Brain microvascular endothelial cell (primary cell): ENCODE results near the gene CTAG1B.
"Not testable (repeated sequence)": the region's sequence is repeated elsewhere in the genome, so short reads cannot be mapped to it uniquely, and the experiment has no call there.

ENCODE experiments used
- DNase-seq: peaks from one replicate; pipeline ENCODE4 v3.0.0-alpha.2; 2020
- H3K27ac ChIP-seq: fragments of 250-450 bp; sonication (Bioruptor Pico); 2 replicates; pipeline ENCODE4 v1.5.1; 2020; ENCODE audit warnings: mild to moderate bottlenecking, moderate library complexity
- H3K27me3 ChIP-seq: fragments of 250-450 bp; sonication (Bioruptor Pico); replicated peaks from 2 replicates; pipeline ENCODE4 v1.5.1; 2020; ENCODE audit warnings: mild to moderate bottlenecking
- H3K36me3 ChIP-seq: fragments of 250-450 bp; sonication (Bioruptor Pico); replicated peaks from 2 replicates; pipeline ENCODE4 v1.5.1; 2020; ENCODE audit warnings: mild to moderate bottlenecking
- H3K4me3 ChIP-seq: 2 replicates; pipeline ENCODE4 v1.5.1; 2011; ENCODE audit warnings: low read depth, mild to moderate bottlenecking, control low read depth, low read length, moderate library complexity
- CTCF ChIP-seq: IDR thresholded peaks from 2 replicates; pipeline ENCODE4 v1.5.1; 2011; ENCODE audit warnings: low read depth, mild to moderate bottlenecking, moderate library complexity, low read length, control low read depth, inconsistent platforms; ENCODE audit errors: missing control alignments
- in situ Hi-C: cut with HindIII; loops from 2 replicates; pipeline ENCODE4 v1.10.0; 2017; ENCODE audit warnings: low sequenced_read_pairs, low pct_ligation_motif_present

Gene CTAG1B

DNA sequence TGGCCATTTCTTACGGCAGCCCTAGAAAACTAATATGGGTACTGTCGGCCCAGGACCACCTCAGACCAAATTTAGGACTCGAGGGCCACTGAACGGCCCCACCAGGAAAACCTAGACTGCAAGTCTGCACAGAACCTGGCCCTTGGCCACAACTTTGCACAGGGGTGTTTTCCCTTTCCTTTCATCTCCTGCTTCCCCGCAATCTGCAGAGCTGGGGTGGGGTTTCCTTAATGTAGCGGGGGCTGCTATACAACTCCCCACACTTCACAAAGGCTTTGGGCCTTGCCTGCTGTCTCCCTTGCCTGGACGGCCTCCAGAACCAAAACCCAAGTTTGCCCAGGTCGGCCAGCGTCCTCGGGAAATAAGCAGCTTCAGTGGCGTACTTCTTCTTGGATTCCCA, 11.9 kb upstream of the CTAG1B start:
- H3K36me3 ChIP-seq, DNase-seq, in situ Hi-C loops, H3K27me3 ChIP-seq, H3K27ac ChIP-seq, H3K4me3 ChIP-seq: not testable (repeated sequence)

DNA sequence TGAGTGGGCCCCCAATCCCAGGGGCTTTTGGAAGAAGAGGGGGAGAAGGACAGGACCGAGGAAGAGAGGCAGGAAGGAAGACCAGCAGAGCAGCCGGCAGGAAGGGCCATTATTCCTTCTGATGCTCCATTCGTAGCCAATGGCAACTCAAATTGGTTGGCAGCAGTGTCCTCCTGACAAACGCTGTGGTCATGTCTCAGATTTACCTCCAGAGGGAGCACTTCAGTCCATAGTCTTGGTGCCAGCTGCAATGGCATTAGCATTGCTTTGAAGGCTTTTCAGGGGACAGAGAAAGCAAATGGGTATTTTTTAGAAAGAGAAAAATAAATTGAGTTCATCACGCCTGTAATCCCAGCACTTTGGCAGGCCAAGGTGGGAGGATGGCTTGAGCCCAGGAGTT, 9.9 kb upstream of the CTAG1B start:
- DNase-seq, H3K4me3 ChIP-seq, H3K27me3 ChIP-seq, in situ Hi-C loops, H3K27ac ChIP-seq, H3K36me3 ChIP-seq: not testable (repeated sequence)

- in situ Hi-C loops, H3K36me3 ChIP-seq, H3K27me3 ChIP-seq, H3K27ac ChIP-seq, H3K4me3 ChIP-seq, DNase-seq: not testable (repeated sequence)
Measured at GRCh38 chrX:154620767-154621414, 1.8 kb upstream of the CTAG1B start.

DNA sequence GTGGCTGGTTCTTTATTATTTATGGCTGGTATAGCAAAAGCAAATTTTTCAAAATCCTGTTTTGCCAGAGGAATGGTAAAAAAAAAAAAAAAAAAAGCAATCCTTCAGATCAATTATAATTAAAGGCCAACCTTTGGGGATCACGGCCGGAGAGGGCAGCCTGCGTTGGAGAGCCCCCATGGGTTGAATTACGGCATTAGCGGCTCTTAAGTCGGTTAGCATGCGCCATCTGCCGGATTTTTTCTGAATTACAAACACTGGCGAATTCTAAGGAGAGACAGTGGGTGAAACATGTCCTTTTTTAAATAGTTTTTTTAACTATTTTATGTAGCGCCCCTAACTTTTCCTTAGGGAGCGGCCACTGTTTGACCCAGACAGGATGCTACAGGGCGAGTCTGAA, 5.5 kb downstream of the CTAG1B start:
- H3K36me3 ChIP-seq, H3K27me3 ChIP-seq, DNase-seq, in situ Hi-C loops, H3K4me3 ChIP-seq, H3K27ac ChIP-seq: not testable (repeated sequence)

- H3K4me3 ChIP-seq, in situ Hi-C loops, H3K27me3 ChIP-seq, H3K27ac ChIP-seq, H3K36me3 ChIP-seq, DNase-seq: not testable (repeated sequence)
Measured at GRCh38 chrX:154611146-154611545, 7.9 kb downstream of the CTAG1B start.

DNA sequence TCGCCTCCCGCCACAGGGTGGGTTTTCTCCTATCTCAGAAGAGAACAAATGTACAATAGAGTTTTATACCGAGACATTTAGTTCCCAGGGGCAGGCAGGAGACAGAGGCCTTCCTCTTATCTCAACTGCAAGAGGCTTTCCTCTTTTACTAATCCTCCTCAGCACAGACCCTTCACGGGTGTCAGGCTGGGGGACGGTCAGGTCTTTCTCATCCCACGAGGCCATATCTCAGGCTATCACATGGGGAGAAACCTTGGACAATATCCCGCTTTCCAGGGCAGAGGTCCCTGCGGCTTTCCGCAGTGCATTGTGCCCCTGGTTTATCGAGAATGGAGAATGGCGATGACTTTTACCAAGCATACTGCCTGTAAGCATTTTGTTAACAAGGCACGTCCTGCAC, 10.3 kb downstream of the CTAG1B start:
- H3K36me3 ChIP-seq, DNase-seq, in situ Hi-C loops, H3K4me3 ChIP-seq, H3K27ac ChIP-seq, H3K27me3 ChIP-seq: not testable (repeated sequence)

DNA sequence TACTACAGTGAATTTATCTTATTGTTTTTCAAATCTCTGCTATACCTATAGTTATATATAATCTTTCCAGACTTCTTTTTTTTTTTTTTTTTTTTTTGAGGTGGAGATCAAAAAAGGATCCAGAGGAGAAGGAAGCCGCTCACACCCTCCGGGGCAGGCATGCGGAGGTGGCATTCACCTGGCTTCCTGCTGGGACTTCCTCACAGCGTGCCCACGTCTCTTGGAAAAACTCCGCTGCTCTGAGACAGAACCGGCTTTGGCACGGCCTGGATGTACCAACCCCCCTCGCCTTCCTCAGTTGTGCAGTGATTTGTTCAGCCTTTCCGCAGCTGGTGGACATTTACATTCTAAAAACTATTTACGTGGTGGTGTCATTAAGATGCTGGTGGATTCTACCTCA, 11.1 kb downstream of the CTAG1B start:
- H3K27me3 ChIP-seq, H3K4me3 ChIP-seq, DNase-seq, H3K27ac ChIP-seq, in situ Hi-C loops, H3K36me3 ChIP-seq: not testable (repeated sequence)

DNA sequence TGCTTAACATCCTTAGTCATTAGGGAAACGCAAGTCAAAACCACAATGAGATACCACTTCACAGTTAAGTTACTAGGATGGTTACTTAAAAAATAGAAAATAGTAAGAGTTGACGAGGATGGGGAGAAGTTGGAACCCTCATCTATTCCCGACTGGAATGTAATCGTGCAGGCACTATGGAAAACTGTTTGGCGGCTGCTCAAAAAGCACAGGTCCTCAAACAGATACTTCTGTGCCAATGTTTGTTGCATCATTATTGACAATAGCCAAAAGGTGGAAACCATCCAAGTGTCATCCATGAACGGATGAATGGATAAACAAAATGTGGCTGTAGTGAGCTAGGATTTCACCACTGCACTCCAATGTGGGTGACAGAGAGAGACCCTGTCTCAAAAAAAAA, 11.7 kb downstream of the CTAG1B start:
- Histone ChIP-seq H3K27me3 (no peaks in the 10 kb centered on the region), H3K27ac (no peak overlapping the region), H3K4me3 (no peak overlapping the region), H3K36me3 (no peaks in the 10 kb centered on the region)
- TF ChIP-seq CTCF: no peak
- DNase-seq: no peak
- in situ Hi-C loops: no loop called here

GRCh38 chrX:154605566-154605965, 13.5 kb downstream of the CTAG1B start:
- no peaks in the 10 kb centered on the region for H3K36me3 ChIP-seq
- no peak overlapping the region for H3K27ac ChIP-seq
- no peak for DNase-seq
- no peaks in the 10 kb centered on the region for H3K27me3 ChIP-seq
- in situ Hi-C loops: no loop called here
- TF ChIP-seq CTCF: no peak
- no peak overlapping the region for H3K4me3 ChIP-seq
